NCI-H1930 (cell line): Measurements from ENCODE around the gene DSE.

Source experiments
- DNase-seq, 2 experiments: peaks; one replicate each; lab custom pipeline; 2025; lab: John Stamatoyannopoulos, UW

Gene DSE

GRCh38 chr6:116362276-116362675 lies 8.5 kb upstream of the DSE start:
- DNase-seq, result no peak

DNA sequence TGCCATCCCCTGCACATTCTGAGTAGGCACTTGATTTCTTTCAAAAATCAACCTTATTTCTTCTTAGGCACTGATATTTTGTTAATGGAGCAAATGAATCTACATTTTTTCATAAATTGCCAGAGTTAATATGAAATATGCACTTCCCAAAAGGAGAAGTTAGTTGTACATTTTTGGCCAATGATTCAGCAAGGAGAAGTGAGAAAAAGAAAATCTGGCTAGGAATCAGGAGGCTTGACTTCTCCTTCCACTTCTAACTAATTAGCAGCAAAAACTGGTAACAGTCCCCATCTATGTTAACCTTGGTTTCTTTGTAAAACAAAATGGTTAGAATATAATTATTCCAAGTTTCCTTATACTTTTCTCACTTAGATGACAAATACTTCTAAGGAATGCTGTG lies 7.0 kb upstream of the DSE start:
- DNase-seq, result no peak

- no peak for DNase-seq
Measured at GRCh38 chr6:116364321-116364720, 6.4 kb upstream of the DSE start.

- DNase-seq, result no peak
Measured at GRCh38 chr6:116365743-116366142, 5.0 kb upstream of the DSE start.

- no peak for DNase-seq
Measured at GRCh38 chr6:116366740-116367275, 3.9 kb upstream of the DSE start.

GRCh38 chr6:116369540-116369939 lies 1.2 kb upstream of the DSE start:
- DNase-seq, result no peak

DNA sequence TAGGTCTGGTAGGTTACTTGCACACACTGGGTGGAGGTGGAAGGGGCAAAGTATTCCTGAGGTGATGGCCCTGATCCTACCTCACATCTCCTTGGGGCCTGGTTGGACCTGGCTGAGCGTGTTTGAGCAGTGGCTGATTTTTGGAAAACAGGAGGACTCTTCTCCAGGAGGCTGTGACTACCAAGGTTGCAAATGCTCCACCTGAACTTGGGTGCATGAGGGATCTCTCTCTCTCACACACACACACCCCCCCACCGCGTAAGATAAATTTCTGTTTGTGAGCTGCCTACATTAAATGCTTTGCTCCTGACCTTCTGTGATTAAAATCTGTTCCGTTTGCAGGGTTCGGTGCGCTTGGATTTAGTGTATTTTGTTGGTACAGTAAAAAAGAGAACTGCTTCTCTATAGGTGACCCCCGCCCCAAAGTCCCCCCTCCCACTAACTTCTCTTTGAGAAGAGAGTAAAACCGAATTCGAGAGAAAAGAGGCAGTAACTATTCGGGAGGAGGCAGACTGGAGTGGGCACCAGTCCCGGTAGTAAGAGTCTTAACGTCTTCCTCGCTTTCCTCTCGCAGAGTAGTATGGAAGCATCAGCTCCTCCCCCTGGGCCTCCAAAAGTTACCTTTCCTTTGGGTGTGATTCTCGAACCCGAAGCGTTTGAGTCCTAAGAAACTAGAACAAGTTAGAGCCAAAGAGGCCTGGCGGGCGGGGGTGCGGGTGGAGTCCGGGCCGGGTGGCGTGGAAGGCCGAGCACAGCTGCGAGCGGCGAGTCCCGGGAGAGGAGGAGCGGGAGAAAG lies 585 bp upstream of the DSE start:
- no peak for DNase-seq

- no peak for DNase-seq
Measured at GRCh38 chr6:116371120-116371917, 572 bp downstream of the DSE start.

GRCh38 chr6:116371918-116372209 lies 1.1 kb downstream of the DSE start:
- no peak for DNase-seq

DNA sequence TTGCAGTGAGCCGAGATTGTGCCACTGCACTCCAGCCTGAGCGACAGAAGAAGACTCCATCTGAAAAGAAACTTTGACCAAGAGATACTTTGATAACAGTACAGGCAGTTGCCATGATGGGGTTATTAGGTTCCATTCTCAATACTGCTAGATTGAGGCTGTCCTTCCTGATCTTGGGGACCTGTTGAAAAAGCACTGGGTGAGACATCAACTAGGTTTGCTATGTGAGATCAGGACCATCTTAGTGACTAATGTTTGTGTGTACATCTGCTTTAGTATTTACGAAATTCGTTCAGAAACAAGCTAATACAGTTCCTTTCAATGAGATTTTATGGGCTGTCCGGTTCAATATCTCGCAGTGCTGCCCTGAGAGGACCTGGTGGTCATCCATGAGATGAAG lies 2.6 kb downstream of the DSE start:
- DNase-seq, result no peak

GRCh38 chr6:116373940-116374339 lies 3.2 kb downstream of the DSE start:
- DNase-seq, result no peak

- DNase-seq, result no peak
Measured at GRCh38 chr6:116374586-116374985, 3.8 kb downstream of the DSE start.

- no peak for DNase-seq
Measured at GRCh38 chr6:116375262-116375661, 4.5 kb downstream of the DSE start.

- no peak for DNase-seq
Measured at GRCh38 chr6:116376149-116376548, 5.4 kb downstream of the DSE start.

DNA sequence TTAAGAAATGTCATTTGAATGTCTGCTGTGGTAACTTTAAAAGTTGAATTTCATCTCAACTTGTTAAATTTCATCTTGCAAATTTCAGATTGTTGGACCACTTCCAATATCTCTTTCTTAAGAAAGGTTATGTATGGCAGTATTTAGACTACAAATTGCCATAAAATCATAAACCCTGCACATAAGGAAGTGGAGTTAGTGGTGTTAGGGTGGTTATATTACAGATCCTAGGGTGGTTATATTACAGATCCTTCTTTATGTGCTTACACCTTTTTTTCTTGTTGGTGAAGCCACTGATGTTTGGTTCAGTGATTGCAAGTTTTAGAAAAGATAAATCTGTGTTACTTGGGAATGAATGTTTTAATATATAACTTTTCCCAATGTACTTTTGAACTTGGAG lies 9.0 kb downstream of the DSE start:
- no peak for DNase-seq

DNA sequence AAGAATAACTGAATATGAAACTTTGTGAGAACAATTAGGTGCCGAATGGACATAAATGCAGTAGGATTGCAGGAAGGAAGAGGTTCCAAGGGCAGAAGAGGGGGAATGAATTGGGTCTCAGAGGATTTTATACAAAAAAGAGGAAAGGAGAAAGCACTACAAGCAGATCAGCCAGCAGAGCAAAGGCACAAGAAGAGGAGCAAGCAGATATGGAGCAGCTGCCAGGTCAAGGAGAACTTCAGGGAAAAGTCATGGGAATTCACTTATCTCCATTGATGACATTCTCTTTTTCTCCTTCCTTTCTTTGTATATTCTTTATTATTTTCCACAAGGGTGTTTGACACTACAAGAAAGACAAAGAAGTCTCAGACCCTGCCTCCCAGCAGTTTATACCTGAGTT lies 9.6 kb downstream of the DSE start:
- DNase-seq, result no peak

DNA sequence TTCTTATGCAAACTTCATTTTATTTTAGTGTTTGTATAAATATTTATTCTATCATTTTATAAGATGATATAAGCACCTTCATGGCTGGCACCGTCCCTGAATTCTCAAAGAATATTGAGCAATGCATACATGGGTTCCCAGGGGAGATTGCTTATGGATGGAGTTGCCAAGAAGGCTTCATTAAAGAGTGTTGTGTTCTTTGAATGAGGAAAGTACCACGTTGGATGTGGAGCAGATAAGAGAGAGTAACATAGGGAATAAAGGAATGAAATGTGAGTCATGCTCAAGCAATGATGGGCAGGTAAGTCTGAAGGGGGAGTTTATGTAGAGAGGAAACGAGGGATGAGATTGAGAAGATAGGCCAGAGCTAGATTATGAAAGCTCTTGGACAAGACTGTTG lies 10.3 kb downstream of the DSE start:
- no peak for DNase-seq

DNA sequence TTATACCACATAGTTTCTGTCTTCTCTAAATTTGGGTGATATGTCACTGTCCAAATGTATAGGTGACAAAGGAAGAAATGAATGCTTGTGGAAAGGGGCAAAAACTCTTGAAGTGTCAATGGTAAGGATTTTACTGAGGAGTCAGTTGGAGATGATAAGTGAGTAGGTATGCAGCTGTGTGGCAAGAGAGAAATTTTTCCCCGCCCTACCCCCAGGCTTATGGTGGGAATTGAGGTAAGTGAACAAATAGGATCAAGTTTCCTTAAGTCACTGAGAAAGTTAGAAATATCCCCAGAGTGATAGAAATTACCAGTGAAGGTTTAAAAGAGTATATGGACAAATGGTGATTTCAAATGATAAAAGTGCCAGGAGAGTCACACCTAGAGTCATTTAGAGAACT lies 11.8 kb downstream of the DSE start:
- DNase-seq, result no peak

DNA sequence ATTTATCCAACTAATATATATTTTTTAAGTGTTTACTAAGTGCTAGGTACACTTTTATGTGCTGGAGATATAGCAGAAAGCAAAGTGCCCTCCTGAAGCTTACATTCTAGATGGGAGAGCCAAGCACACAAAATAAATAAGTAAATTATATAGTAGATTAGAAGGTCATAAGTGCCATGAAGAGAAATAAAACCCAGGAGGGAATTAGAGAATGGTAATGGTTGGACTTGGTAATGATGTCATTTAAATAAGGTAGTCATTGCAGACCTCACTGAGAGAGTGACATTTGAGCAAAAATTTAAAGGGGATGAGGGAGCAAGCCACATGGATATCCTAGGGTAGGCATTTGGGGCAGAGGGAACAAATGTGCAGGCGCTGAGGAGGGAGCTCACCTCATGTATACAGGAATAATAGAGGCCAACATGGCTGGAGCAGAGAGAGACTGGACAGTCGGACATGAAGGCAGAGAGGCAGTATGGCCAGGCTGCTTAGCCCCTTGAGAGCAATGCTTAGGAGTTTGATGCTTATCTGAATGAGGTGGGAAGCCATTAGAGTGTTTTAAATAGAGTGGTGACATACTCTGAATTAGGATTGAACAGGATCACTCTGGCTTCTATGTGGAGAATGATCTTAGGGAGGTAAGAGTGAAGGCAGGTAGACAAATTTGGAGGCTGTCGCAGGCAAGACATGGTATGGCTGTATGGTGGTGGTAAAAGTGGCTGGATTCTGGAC lies 14.1 kb downstream of the DSE start:
- no peak for DNase-seq

GRCh38 chr6:116385459-116385802 lies 14.7 kb downstream of the DSE start:
- DNase-seq, result no peak

DNA sequence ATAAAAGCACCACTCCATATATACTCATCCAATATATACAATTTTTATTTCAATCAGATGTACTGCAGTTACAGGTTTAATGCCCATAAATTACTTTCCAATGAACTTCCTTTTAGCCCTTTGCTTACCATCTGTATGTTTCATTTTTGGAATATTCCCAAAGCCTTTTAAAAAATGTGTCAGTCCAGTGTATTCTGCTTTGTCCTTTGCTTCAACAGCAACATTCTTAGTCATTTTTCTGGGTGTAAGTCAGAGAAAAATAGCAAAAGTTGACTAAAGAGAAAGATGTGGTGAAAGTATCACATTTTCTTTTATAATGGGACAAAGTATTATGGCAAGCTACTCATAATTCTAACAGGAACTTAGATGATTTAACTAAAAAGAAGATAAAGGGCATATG lies 15.2 kb downstream of the DSE start:
- no peak for DNase-seq

GRCh38 chr6:116386581-116387299 lies 16.0 kb downstream of the DSE start:
- no peak for DNase-seq
